H54 (cell line): ENCODE data around the gene SATL1.
"Not testable (repeated sequence)": the region's sequence is repeated elsewhere in the genome, so short reads cannot be mapped to it uniquely, and the experiment has no call there.

Source experiments
- DNase-seq: peaks from one replicate; pipeline ENCODE4 v3.0.0; 2011; ENCODE audit warnings: low spot score, mixed read lengths; ENCODE audit not compliant: insufficient read length
- FAIRE-seq: peaks from 3 replicates; lab custom pipeline; 2011; peaks lifted over from hg19 to GRCh38; lab: Jason Lieb, UNC
- POLR2A ChIP-seq: IDR thresholded peaks from 2 replicates; pipeline ENCODE4 v1.6.1; 2011; ENCODE audit warnings: low read depth, mild to moderate bottlenecking, low read length

SATL1 gene

GRCh38 chrX:85243761-85244449 is at the start of gene SATL1, which contains the start of gene ZNF711:
Gene SATL1, minus strand, starts transcription at chrX:85243779. Its CDS starts 134,811 bp downstream, at chrX:85108968.
Gene ZNF711, plus strand, starts transcription at chrX:85243991. Its CDS starts 3,582 bp downstream, at chrX:85247573.
- DNase-seq = no peak
- TF ChIP-seq POLR2A = no peak
- FAIRE-seq = no peak

- FAIRE-seq (no peak), DNase-seq (no peak)
- no peak for TF ChIP-seq POLR2A
These were observed 45.6 kb upstream of the SATL1 start for GRCh38 chrX:85288992-85289723.

- FAIRE-seq, DNase-seq: not testable (repeated sequence)
These were observed 41.7 kb upstream of the SATL1 start for GRCh38 chrX:85285286-85285685.

- no peak for DNase-seq
- TF ChIP-seq POLR2A = no peak
- no peak for FAIRE-seq
These were observed 1.1 kb upstream of the SATL1 start for GRCh38 chrX:85244450-85245211.

GRCh38 chrX:85243155-85243554 is 424 bp downstream of the SATL1 start:
- TF ChIP-seq POLR2A = no peak
- no peak for FAIRE-seq

GRCh38 chrX:85223359-85223758 is 20.2 kb downstream of the SATL1 start:
- TF ChIP-seq POLR2A = no peak
- FAIRE-seq (no peak), DNase-seq (no peak)

More at GRCh38 chrX:85243155-85243554, 424 bp downstream of the SATL1 start:
- DNase-seq = no peak

GRCh38 chrX:85221361-85221760 is 22.2 kb downstream of the SATL1 start:
- FAIRE-seq = no peak
- no peak for DNase-seq
- no peak for TF ChIP-seq POLR2A

- FAIRE-seq (no peak), DNase-seq (no peak)
- no peak for TF ChIP-seq POLR2A
These were observed 27.6 kb downstream of the SATL1 start for GRCh38 chrX:85215946-85216345.

- no peak for TF ChIP-seq POLR2A
- no peak for DNase-seq
- no peak for FAIRE-seq
These were observed 29.6 kb downstream of the SATL1 start for GRCh38 chrX:85213792-85214530.

GRCh38 chrX:85203461-85203970 is 40.1 kb downstream of the SATL1 start:
- no peak for FAIRE-seq
- no peak for DNase-seq
- no peak for TF ChIP-seq POLR2A

- DNase-seq (no peak), FAIRE-seq (no peak)
- TF ChIP-seq POLR2A = no peak
These were observed 47.3 kb downstream of the SATL1 start for GRCh38 chrX:85196319-85196718.

- no peak for FAIRE-seq
These were observed 83.9 kb downstream of the SATL1 start for GRCh38 chrX:85159644-85160043.

GRCh38 chrX:85140964-85141363 is 102.6 kb downstream of the SATL1 start:
- DNase-seq (no peak), FAIRE-seq (no peak)
- no peak for TF ChIP-seq POLR2A

More at GRCh38 chrX:85159644-85160043, 83.9 kb downstream of the SATL1 start:
- no peak for TF ChIP-seq POLR2A
- no peak for DNase-seq
